BLaER1 treated with 17β-estradiol and CSF1 and Interleukin-3, amounts not matched to agents 10 nM and 100 nM (cell line): ENCODE measurements around the gene PLEKHG1.
A peak's percentile ranks its signal among the peaks of the same experiment; 100 is the strongest.

ENCODE experiments used
- H3K27ac ChIP-seq, 11 experiments: shearing (Covaris generic); formaldehyde crosslinking; 2 replicates each; pipeline ENCODE4 v1.8.1; 2022
- H3K27me3 ChIP-seq, 11 experiments: shearing (Covaris generic); formaldehyde crosslinking; 2 replicates each; pipeline ENCODE4 v1.8.1; 2022
- H3K36me3 ChIP-seq, 11 experiments: shearing (Covaris generic); formaldehyde crosslinking; 2 replicates each; pipeline ENCODE4 v1.8.1; 2022
- H3K4me1 ChIP-seq, 10 experiments: shearing (Covaris generic); formaldehyde crosslinking; 2 replicates each; pipeline ENCODE4 v1.8.1; 2022
- H3K4me2 ChIP-seq, 11 experiments: shearing (Covaris generic); formaldehyde crosslinking; 2 replicates each; pipeline ENCODE4 v1.8.1; 2022
- H3K4me3 ChIP-seq, 10 experiments: shearing (Covaris generic); formaldehyde crosslinking; 2 replicates each; pipeline ENCODE4 v1.8.1; 2022
- H3K9ac ChIP-seq, 11 experiments: shearing (Covaris generic); formaldehyde crosslinking; 2 replicates each; pipeline ENCODE4 v1.8.1; 2022
- H3K9me3 ChIP-seq, 11 experiments: shearing (Covaris generic); formaldehyde crosslinking; replicated peaks in 1 of 11; 2 replicates each; pipeline ENCODE4 v1.8.1; 2022
- H4K20me1 ChIP-seq, 11 experiments: shearing (Covaris generic); formaldehyde crosslinking; 2 replicates each; pipeline ENCODE4 v1.8.1; 2022
- Cebpa-rat ChIP-seq, 11 experiments: shearing (Covaris generic); IDR thresholded peaks; 2 replicates each; pipeline ENCODE4 v1.8.1; 2022

The PLEKHG1 gene

DNA sequence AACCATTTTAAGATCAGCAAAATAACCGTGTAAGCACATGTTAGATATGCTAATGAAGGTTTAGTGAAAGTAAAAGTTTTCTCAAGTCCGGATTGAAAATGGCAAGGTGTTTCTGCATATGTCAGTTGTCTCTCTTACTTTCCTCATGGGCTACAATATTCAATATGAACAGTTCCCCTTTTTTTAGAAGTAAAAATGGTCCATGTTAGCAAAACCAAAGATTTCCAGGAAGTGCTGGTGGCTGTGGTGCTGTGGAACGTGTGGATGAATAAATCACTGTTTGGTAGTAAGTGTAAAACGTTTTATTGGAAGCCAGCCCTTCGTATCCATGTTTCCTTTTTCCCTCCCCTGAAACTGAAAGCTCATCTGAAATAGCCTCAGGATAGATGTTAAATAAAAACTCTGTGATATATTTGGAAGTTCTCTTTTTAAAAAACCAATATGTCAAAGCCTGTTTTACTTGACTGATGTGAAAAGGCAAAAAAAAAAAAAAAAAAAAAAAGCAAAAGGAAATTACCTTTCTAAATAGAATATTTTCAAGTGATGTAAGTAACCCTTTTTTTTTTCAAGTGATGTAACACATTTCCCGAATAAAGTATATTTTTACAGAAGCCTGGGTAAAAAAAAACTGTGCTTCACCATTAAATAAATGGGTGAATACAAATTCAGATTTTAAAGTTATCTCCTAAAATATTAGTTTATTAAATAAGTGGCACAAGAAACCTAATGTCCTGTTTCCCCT, 41.9 kb downstream of the PLEKHG1 start:
- H3K27ac ChIP-seq: no peak overlapping the region
- no peak overlapping the region for H3K9ac ChIP-seq
- peaks cover 0 to 2% (median 0%) of the 10 kb centered on the region in 11 experiments; a peak in 1 of 22 replicates for H3K27me3 ChIP-seq
- TF ChIP-seq Cebpa-rat (IDR thresholded peaks at IDR 0.05): no peak
- H3K4me1 ChIP-seq: peaks cover 9 to 20% (median 17%) of the 10 kb centered on the region in 10 experiments; a peak in 18 of 20 replicates
- no peaks in the 10 kb centered on the region for H3K9me3 ChIP-seq
- no peaks in the 10 kb centered on the region for H4K20me1 ChIP-seq
- H3K36me3 ChIP-seq: no peaks in the 10 kb centered on the region
- peak overlapping the region; percentile 26 to 63 (median 45); a peak in 19 of 22 replicates for H3K4me2 ChIP-seq
- no peak overlapping the region for H3K4me3 ChIP-seq

DNA sequence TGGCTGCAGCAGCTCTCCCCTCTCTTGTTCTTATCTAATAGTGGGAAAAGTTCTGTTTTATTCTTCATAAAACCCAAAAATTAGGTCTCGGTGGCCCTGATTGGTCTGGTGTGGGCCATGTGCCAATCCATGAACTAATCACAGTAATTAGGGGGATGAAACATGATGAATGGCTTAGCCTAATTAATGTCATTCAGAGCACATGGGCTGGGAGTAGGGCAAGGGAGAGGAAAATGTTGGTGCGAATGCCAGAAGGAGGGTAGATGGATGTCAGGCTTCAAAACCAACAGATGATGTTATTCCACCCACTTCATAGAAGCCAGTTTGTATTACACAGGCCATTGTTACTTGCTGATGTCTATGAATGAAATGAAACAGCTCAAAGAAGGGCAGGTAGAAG, 46.5 kb downstream of the PLEKHG1 start:
- Histone ChIP-seq H3K27ac (no peak overlapping the region), H3K4me2 (no peak overlapping the region), H3K4me3 (no peak overlapping the region), H3K9ac (no peak overlapping the region), H4K20me1 (no peaks in the 10 kb centered on the region), H3K27me3 (no peaks in the 10 kb centered on the region), H3K4me1 (peaks cover 4 to 13% (median 10%) of the 10 kb centered on the region in 10 experiments; a peak in 18 of 20 replicates), H3K36me3 (no peaks in the 10 kb centered on the region), H3K9me3 (no peaks in the 10 kb centered on the region)
- TF ChIP-seq Cebpa-rat (IDR thresholded peaks at IDR 0.05): no peak

DNA sequence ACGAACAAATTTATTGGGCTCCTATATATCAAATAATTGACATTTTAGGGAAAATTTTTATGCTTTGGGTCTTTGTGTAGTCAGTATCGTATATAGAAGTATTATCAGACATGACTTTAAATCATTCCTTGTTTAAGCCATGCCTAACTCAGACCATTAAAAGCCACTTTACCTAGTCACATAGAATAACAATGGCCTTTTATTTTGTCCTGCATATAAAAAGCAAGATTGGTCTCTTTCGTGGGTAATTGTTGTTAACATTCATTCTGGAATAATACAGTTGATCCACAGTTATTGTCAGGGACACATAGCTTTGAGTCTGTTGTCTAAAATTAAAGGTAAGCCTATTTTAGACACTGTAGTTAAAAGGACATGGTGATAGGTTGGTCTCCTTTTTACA, 47.4 kb downstream of the PLEKHG1 start:
- no peak overlapping the region for H3K9ac ChIP-seq
- no peaks in the 10 kb centered on the region for H3K9me3 ChIP-seq
- no peak for TF ChIP-seq Cebpa-rat (IDR thresholded peaks at IDR 0.05)
- no peak overlapping the region for H3K4me3 ChIP-seq
- no peaks in the 10 kb centered on the region for H3K27me3 ChIP-seq
- H3K36me3 ChIP-seq: no peaks in the 10 kb centered on the region
- H4K20me1 ChIP-seq: no peaks in the 10 kb centered on the region
- peaks cover 0 to 5% (median 2%) of the 10 kb centered on the region in 10 experiments; a peak in 8 of 20 replicates for H3K4me1 ChIP-seq
- H3K4me2 ChIP-seq: no peak overlapping the region
- H3K27ac ChIP-seq: no peak overlapping the region
